ENCODE measurements around the gene MKKS.
"Not testable (repeated sequence)": the region's sequence is repeated elsewhere in the genome, so short reads cannot be mapped to it uniquely, and the experiment has no call there.

MKKS gene

DNA sequence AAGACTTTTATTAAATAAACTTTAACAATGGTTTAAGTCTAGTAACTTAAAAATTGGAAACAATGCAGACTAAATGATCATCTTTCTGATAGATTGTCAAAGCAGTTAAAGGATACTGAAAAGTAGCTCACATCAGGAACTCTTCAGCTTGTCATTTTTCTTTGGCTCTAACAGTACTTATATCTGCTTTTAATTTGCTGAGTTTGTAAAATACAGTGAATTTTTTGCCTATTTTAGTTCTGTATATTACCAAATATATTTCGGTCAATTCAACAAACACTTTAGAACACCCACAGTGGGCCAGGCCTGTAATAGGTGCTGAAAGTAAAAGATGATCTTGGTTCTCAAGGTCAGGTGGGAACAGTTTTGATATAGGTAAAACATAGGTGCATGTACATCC lies 22.3 kb downstream of the MKKS start:
- no peak for DNase-seq

DNA sequence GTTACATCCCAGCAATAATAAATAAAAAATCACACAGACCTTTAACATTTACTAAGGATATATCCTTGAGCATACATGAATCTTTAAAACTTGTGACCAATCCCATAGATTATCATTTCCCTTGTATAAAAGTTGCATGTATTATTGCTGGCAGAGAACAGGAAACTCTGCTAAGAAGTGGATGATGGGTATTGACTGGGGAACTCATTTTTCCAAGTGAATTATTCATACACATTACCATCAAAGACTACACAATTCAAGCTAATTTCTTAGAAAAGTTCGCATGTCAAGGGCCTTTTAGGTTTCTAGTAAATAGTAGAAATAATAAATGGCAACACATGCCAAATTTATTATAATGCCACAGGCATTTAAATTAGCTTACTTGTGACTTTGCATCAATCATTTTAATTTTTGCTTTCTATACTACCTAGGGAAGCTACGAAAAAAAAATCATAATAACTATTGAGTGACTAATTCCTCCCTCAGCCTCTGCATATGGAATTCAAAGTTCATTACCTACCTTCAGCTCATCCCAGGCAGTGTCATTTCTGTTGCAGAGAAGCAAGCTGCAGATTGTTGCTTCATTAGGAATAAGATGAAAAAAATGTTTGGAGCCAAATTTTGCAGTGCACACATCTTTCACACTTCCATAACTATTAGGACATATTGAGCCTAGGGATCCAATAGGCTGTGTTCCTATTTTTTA lies 25.8 kb downstream of the MKKS start:
- DNase-seq: no peak

DNA sequence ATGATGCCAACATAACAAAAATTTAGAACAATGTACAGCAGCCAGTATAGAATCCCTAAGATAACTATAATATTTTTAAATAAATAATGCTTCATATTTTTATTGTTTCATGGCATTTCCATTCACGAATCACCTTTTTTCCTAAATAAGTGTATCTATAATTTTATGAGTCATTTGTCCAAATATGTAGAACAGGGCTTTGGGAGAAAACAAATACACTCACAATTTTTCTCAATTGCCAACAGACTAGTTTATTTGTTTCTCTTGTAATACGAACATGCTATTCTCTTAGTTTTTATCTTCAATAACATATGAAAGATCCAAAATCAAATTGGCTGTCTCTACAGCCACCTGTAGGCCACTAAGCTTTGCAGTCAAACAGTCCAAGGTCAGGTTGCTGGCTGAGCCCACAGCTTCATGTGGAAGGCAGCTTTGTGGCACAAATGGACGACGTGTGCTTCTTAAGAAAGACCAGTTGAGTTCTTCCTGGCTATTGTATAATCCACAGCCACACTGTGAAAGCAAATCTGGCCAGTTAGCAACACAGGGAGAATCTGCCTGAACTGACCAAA lies 29.0 kb downstream of the MKKS start:
- no peak for DNase-seq

DNA sequence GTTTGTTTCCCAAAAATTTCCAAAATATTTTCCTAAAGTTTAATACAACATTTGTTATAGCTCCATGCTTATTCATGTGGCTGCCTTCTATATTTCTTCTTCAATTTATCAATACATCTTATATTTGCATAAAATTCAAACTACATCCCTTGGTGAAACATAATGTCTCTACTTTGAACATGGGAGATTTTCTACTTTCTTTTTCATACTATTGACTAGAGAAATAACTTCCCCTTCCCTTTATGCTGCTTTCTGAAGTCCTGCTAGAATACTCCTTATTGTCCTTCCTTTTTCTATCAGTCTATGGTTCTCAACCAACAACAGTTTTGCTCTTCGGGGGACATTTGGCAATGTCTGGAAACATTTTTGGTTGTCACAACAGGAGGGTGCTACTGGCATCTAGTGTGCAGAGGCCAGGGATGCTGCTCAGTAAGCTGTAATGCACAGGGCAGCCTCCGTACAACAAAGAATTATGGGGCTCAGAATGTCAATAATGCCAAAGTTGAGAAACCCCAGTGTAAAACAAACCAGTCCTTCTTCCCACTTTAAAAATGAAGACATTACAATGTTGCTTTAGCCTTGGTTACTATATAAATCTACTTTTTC lies 29.9 kb downstream of the MKKS start:
- no peak for DNase-seq

DNA sequence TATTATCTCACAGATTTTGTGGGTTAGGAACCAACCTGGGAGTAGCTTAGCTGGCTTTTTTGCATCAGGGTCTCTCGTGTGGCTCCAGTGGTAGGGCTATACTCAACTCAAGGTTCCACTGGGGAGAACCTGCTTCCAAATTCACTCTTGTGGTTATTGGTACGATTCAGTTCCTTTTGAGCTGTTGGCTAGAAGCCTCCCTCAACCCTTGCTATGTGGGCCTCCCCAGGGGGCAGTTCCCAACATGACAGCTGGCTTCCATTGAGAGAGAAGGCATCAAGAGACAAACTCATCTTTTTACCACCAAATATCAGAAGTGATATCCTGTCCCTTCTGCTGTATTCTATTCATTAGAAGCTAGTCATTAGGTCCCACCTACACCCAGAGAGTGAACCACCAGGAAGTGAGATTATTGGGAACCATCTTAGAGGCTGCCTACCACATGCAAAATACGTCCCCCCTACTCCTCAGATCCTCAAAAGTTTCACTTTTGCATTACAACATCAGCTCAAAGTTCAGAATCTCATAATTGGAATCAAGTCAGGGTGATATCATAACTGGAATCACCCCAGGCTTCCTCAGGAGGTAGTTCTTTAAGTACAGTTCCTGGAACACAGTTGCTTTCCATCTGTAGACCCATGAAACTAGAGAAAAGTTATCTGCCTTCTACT lies 30.9 kb downstream of the MKKS start:
- DNase-seq: no peak

DNA sequence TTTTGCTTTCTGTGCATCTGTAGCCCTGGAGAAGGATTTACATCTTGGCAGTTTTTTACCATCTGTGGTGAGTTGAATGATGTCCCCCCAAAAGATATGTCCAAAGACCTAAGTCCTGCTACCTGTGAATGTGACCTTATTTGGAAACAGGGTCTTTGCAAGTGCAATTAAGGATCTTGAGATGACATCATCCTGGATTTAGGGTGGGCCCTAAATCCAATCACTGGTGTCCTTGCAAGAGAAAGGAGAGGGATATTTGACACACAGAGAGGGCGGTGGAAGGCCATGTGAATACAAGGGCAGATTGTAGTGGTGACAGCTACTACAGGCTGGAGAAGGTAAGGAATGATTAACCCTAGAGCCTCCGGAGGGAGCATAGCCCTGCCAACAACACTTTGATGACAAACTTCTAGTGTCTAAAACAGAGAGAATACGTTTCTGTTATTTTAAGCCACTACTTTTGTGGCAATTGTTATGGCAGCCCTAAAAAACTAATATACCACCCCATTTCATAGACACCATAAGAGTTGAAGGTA lies 35.1 kb downstream of the MKKS start:
- no peak for DNase-seq

DNA sequence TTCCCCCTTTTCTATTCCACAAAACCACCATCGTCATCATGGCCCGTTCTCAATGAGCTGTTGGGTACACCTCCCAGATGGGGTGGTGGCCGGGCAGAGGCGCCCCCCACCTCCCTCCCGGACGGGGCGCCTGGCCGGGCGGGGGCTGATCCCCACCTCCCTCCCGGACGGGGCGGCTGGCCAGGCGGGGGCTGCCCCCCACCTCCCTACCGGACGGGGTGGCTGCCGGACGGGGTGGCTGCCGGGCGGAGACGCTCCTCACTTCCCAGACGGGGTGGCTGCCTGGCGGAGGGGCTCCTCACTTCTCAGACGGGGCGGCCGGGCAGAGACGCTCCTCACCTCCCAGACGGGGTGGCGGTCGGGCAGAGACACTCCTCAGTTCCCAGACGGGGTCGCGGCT lies 39.3 kb downstream of the MKKS start:
- not testable (repeated sequence) for DNase-seq

DNA sequence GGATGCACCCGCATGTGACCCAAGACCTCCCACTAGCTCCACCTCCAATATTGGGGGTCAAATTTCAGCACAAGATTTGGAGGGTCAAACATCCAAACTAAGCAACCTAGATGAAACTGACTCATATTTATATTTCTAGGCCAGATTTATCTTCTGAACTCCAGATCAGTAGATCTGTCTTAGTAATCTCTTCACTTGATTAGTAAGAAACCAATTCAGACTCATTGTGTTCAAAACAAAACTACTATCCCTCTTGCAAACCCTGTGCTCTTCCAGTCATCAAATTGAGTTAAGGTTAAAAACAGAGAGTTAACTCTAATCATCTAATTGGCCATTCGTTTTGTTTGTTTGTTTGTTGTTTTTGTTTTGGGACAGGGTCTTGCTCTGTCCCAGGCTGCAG lies 43.3 kb downstream of the MKKS start:
- no peak for DNase-seq

DNA sequence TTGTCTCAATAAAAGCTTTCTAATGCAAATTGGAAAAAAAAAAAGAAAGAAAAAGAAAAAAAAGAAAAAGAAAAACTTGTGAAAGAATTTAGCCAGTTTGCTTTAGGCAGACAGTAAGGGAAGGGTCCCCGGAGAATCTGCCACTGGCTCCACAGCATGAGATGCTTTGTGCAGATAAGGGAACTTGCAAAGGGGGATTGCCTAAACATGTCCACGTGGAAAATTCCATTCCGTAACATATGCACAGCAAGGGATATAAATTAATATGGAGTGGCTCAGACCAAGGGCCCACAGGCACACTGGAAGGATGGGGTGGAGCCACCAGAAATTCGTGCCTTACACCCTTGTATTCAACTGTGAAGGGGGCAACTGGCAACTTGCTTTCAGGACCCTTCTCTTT lies 45.4 kb downstream of the MKKS start:
- no peak for DNase-seq

DNA sequence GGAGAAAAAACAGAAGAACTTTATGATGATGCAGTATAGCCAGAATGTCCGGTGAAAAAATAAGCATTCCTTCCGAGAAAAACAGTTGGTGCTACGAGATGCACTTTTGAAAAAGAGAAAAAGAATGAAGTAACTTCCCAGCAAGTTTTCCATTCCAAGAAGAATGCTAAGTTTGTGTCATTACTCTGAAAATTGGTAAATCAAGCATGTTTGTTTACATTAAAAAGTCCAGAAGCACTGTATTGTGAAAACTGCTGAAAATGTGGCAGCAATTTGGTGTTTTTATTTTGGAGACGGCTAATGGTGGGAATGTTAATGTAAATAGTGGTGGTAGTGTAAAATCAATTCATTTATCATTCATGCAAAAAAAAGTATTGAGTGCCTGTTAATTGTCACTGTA lies 46.3 kb downstream of the MKKS start:
- no peak for DNase-seq

DNA sequence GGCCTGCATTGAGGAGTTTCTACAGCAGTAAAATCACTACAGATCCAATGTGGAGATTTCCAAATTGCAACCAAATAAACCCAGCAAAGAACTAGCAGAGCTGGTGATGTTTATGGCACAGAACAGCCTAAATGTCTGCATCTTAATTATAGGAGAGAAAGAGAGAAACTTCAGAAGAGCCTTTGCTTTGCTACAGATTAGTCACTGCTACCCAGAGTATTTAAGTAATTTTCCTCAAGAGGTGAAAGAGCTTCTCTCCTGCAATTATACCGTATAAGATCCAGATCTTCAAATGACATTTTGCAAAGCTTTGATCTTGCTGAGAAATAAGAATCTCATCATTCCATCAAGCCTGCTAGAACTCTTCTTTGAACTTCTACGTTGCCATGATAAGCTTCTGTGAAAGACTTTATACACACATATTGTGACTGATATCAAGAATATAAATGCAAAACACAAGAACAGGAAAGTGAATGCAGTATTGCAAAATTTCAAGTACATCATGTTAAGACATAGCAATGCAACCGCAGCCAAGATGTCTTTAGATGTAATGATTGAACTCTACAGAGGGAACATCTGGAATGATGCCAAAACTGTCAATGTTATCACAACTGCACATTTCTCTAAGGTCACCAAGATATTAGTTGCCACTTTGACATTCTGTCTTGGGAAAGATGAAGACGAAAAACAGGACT lies 48.0 kb downstream of the MKKS start:
- DNase-seq: no peak

DNA sequence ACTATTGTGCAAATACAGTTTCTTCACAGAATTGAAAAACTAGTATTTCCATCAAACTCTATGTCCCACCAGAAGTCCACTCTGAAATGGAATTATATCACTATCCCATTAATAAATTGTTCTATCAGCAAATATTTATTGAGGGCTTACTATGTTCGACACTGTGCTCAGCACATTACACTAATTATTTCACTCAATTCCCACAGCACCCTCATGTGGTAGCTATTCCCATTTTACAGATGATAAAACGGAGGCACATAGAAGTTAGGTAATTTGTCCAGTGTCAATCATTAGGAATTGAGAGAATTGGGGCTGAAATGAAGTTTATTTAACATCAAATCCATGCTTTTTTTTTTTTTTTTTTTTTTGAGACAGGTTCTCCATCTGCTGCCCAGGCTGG lies 52.5 kb downstream of the MKKS start:
- DNase-seq: no peak

DNA sequence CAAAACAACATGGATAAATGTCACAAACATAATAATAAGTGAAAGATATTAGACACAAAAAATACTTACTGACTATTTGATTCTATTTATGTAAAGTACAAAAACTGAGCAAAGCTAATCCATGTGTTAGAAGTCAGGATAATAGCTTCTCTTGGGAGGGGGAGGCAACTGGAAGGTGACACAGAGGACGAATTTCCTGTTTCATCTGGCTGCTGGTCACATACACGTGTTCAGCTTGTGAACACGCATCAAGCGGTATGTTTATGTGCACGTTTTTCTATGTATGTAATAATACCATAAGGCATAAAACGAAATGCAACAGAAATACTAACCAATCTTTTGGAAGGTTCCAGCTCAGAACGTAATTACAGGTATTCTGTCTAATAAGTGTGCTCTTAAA lies 54.3 kb downstream of the MKKS start:
- DNase-seq: no peak

DNA sequence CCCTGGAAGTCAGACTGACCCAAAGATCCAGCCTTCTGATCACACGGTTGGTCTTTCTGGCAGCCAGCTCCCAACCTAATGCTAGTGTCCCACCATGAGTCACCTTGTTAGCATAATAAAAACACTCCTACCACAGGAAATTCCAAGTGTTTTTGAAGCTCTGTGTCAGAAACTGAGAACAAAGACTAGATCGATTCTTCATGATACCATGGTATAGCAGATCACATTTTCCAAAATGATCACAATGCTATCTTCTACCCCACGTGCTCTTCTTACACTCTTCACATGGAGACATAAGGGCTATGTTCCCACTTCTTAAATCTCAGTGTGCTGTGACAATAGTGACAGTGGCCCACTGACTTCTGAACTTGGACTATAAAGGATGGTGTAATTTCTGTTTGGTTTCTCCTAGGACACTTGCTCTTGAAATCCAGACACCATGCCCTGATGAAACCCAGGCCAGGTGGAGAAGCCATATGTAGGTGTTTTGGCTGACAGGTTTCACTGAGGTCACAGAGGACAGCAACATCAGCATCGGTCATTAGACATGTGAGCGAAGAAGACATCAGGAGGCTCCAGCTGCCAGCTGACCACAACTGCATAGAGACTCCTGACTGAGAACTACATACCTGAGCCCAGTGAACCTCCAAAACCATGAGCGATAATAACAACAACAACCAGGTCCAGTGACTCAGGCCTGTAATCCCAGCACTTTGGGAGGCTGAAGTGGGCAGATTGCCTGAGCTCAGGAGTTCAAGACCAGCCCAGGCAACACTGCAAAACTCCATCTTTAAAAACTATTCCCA lies 57.5 kb downstream of the MKKS start:
- no peak for DNase-seq

DNA sequence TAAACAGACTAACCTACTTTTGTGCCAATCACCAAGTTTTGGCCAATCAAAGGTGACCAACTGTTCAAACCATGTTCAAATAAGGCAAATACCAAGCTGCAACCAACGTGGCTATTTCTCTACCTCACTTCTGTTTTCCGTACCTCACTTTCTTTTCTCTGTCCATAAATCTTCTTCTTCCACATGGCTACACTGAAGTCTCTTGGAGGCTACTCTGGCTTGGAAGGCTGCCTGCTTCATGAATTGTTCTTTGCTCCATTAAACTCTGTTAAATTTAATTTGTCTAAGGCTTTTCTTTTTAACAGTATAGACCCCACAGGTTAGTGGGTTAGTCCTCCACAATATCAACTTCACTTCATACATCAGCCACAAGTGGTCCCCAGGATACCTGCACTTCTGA lies 58.8 kb downstream of the MKKS start:
- DNase-seq: no peak

DNA sequence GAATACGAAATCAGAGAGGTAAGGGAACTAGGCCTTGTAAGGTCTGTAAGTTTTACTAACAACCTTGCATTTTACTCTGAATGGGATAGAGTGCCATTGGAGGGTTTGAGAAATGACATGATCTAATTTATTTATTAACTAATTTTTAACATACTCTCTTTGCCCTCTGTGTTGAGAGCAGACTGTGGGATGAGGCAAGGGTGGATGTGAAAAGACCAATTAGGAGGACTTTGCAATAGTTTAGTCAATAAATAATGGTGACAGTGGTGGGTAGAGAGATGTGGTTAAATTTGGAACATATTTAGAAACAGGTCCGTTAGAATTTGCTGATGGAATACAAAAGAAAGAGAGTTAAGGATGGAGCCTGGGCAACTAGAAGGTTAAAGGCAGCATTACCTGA lies 60.0 kb downstream of the MKKS start:
- DNase-seq: no peak

DNA sequence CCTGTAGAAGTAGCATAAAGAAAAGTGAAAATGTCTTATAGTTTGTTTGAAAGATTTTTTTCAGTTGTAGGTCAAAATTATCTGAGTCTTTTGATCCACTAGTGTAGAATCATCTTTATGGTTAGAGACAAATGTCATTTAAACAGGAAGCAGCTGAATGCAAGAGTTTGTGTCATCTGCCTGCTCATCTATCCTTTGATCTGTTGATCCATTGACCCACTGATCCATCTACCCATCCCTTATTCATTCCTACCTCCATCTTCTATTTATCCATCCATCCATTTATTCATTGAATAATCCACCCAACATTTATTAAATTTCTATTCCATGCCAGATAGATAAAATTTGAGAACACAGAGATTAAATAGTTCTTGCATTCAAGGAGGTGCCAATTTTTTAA lies 62.6 kb downstream of the MKKS start:
- no peak for DNase-seq

DNA sequence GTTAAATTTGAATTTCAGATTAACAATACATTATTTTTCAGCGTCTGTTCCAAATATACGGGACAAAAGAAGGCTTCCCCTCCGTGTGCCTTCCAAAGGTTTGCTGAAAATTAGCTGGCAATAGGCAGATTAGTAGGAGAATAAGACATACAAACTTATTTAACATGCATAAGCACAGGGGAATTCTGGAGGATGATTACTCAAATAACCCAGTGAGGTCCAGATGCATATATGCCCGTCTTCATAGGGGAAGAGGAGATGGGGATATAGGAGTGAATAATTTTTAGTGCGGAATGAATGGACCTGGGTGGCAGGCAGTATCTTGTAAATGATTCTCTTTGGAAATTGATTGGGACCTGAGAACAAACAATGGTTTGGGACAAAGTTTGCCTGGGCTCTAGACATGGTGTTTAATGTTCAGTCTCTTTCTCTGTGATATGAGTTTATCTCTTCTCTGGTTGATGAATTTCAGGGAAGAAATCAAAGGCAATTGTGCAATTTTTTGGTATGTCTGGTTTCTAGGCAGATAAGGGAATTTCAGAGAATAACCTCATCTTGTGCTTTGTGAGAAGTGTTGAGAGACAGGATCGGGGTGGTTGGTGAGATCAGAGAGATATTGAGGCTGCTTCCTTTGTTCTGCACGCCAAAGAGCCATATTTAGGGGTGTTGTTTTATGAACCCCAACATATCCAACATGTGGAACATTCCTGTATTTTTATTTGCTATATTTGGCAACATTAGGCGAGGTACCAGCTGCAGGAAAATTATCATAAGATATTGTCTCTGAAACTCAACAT lies 63.7 kb downstream of the MKKS start:
- no peak for DNase-seq

DNA sequence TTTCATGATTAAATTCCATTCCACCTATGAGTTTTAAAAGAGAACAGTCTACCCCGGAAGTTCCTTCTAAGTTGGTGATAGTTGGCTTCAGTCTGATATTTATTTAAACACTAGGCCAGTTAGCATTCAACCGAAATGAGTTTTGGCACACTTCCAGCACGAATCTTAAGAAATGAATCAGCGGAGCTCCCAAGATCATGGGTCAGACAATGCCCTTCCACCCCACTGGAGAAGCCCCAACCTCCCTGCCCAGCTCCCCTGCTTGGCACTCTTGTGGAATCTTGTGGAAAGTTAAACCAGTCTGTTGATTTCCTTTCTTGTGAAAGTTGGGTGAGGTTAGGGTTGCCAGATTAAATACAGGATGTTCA lies 64.3 kb downstream of the MKKS start:
- DNase-seq: no peak

DNA sequence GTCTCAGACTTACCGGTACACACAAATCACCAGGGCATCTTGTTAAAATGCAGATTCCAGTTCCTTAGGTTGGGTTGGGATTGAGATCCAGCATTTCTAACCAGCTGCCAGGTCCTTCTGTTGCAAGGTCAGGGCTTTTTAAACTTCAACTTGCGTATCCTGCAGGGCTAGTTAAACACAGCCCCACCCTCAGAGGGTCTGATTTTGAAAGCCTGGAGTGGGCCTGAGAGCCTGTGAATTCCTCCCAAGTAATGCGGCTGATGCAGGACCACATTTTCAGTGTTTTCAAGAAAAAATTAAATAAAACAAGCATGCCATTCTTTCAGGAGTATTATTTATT lies 65.3 kb downstream of the MKKS start:
- DNase-seq: no peak

DNA sequence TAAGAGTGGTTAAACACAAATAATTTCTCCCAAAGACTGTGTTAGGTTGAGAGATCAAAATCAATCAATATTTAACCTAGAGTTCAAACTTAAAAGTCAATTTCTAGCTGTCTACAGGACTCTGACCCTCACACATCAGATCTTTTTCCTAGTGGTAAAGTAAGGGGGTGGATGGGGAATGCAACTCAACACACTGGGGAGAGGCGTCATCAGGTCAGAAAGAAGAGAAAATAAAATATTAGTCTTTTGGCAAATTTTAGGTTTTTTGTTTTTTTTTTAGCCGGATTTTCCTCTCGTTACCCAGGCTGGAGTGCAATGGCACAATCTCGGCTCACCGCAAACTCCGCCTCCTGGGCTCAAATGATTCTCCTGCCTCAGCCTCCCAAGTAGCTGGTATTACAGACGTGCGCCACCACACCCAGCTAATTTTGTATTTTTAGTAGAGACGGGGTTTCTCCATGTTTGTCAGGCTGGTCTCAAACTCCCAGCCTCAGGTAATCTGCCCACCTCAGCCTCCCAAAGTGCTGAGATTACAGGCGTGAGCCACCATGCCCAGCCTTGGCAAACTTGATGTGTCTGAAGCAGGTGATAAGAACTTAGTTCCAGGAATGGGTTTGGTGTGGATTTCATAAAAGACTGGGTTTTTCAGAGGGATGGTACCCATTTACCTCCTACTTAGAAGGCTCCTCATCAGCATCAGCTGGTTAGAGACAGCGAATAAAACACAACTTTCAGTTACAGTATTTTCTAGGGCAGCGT lies 65.9 kb downstream of the MKKS start:
- DNase-seq: no peak
